Right ventricle myocardium inferior (tissue), 1 donor: Measurements from ENCODE around the gene ATG14. TPM values are rescaled to one million over a fixed set of nuclear protein-coding genes. Genes with fewer than 3 reads are reported as not detected.

Experiments used
- ATAC-seq: fragments of 200-7000 bp; cut with Tn5 transposase; one replicate; pipeline ENCODE4 v1.9.1; 2020; ENCODE audit warnings: mild to moderate bottlenecking, moderate library complexity
- DNase-seq: peaks from one replicate; pipeline ENCODE4 v3.0.0; 2021; ENCODE audit errors: missing footprints
- intact Hi-C: fragments of 100-400 bp; cut with DNase I; formaldehyde crosslinking; loops from one replicate; pipeline ENCODE4 v1.11.0; 2022
- total RNA-seq: library from RNA; stranded (reverse); fragmentation: NEBNext Ultra II Directional; extraction: Animal tissue kit (Norgen Biotek cat#: 25700); gene quantifications from one replicate; pipeline ENCODE4 v1.2.1, GENCODE V29; 2021
- donor health status: DM: no; HTN: yes; CAD: no; lungs with severe emphysema.

The ATG14 gene
- total RNA-seq, 1 donor from 2014 or later, result 12.8 TPM

DNA sequence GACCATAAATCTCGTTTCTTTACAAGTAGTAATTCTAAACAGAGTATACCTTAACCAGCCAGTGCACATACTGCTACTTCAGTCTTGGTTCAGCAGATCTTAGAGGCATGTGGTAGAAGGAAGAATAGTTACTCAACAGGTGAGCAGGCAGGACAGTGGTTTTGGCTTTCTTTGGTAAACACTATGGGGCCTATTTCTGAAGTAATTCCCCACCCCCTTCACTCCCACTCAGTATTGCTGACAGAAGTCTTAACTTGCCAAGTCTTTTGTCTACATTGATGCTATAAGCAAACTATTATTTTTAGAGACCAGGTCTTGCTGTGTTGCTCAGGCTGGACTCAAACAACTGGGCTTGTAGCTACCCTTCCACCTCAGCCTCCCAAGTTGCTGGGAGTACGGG, 71.9 kb downstream of the ATG14 start:
- DNase-seq, result no peak
- intact Hi-C loops, result no loop called here
- no peak for ATAC-seq

GRCh38 chr14:55336691-55337090, 74.9 kb downstream of the ATG14 start:
- ATAC-seq (no peak), DNase-seq (no peak)
- intact Hi-C loops, result no loop called here

- intact Hi-C loops, result no loop called here
- ATAC-seq, result no peak
- no peak for DNase-seq
Observed at GRCh38 chr14:55336162-55336561, 75.5 kb downstream of the ATG14 start.

DNA sequence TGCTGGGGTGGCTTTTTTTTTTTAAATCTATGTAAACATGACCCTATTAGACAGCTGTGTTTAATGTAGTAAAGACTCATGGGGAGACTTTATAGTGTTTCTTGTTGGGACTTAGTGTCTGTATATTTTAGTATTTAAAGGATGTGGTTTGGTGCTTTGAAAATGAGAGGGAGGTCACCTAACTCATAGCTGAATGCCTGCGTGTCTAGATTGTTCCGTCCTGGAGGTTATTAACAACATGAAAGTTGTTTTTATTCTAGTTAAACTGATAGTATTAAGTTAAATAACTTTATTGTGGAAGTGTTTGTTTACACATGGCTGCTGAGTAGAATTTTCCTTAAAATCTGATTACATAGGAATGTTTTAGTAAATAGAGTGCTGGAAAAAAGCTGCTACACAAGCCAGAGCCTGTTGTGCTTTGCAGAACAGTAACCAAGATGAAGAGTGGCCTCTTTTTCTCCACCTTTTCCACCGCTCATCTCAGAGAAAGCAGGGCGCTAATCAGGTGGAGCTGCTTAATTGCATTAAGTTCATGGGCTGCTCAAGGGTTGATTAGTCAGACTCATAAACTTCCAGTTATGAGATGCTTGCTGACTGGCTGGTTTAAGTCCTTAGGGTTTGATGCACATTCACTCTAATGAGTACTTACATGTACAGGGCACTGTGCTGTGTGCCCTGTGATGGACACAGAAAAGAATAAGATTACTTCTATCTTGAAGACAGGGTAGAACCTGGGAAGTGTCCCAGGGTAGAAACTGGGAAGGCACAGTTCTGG, 77.7 kb downstream of the ATG14 start:
- intact Hi-C loops, result no loop called here
- ATAC-seq, result no peak
- no peak for DNase-seq

- DNase-seq (no peak), ATAC-seq (no peak)
- intact Hi-C loops, result no loop called here
Observed at GRCh38 chr14:55332654-55333570, 78.7 kb downstream of the ATG14 start.

DNA sequence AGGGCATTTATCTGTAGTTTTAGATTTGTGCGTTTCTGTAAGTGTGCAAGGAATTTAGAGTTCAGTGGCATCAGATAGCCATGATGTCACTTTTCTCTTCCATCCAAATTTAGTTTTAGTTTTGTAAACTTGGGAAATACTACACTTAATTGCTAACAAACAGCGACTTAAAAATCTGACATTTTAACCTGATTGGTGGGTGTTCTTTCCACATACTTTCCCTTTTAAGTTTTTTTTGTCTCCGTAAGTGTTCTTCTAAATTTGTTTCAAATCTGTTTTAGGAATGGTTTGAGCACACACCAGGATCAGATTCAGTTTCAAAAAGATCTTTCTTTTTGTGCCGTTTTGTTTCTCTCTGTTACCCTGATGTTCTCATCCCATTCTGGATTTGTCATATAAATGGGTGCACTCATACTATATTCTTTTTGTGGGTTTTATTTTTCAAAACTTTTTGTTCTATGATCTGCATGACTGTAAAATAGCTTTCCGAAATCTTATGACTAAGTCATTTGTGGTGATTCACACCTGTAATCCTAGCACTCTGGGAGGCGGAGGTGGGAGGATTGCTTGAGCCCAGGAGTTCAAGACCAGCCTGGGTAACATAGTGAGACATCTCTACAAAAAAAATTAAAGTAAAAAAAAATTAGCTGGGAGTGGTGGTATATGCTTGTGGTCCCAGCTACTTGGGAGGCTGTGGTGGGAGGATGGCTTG, 81.5 kb downstream of the ATG14 start:
- ATAC-seq (no peak), DNase-seq (no peak)
- intact Hi-C loops, result no loop called here

DNA sequence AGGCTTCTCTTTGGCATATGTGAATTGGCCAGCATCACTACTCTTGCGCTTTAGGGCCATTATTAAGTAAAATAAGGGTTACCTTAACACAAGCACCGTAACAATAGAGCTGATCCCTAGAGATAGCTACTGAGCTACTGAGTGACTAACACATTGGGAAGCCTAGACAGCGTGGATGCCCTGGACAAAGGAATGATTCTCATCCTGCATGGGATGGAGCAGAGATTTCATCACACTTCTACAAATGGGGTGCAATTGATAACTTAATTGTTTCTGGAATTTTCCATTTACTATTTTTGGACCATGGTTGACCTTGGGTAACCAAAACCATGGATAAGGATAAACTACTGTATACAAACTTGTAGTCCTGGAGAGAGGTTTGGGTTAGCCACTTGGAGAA, 83.3 kb downstream of the ATG14 start:
- ATAC-seq, result no peak
- no peak for DNase-seq
- intact Hi-C loops, result no loop called here

DNA sequence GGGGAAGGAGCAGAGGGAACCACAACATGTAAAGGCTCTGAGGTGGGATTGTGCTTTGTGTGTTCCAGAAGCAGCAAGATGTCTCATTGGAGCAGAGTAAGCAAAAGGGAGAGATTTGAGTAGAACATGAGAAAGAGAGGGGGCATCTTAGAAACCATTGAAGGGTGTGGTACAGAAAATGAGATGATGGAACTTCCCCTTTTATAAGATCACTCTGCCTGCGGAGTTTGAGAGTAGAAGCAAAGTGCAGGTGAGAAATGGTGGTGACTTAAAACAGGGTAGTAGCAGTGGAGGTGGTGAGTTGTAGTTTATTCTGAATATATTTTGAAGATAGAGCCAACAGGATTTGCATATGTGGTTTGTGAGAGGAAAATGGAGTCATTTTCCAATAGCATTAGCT, 84.5 kb downstream of the ATG14 start:
- ATAC-seq, result no peak
- intact Hi-C loops, result no loop called here
- no peak for DNase-seq

- ATAC-seq (no peak), DNase-seq (no peak)
- intact Hi-C loops, result no loop called here
Observed at GRCh38 chr14:55324812-55325211, 86.8 kb downstream of the ATG14 start.

DNA sequence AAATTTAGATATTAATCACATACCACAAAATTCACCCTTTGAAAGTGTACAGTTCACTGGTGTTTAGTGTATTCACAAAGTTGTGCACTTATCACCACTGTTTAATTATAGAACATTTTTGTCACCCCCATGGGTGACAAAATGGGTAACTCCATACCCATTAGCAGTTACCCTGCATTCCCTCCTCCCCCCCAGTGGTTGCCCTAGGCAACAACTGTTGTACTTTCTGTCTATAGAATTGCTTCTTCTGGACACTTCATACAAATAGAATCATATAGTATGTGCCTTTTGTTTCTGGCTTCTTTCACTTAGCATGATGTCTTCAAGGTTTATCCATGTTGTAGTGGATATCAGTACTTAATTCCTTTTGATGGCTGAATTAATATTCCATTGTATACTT, 87.7 kb downstream of the ATG14 start:
- ATAC-seq, result no peak

DNA sequence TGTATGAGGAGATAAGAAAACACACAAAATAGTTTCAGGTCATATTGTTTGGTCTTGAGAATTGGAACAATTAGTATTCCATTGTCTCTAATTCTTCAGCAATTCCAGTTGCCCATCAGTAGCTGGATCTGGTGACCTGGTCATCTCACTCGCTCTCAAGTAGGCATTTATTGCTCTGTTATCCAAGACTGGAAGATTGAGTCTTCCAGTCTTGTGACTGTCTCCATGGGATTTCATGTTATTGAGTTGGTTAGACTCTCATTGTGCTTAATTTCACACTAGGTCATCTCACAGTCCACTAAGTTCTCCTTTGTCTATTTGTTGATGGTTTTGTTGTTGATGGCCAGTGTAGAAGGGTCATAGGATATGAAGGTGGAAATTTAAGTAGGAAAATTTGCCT, 92.9 kb downstream of the ATG14 start:
- ATAC-seq (no peak), DNase-seq (no peak)
- intact Hi-C loops, result no loop called here

More for the DNA sequence above, 87.7 kb downstream of the ATG14 start:
- intact Hi-C loops, result no loop called here
- no peak for DNase-seq

GRCh38 chr14:55317542-55318306, 93.9 kb downstream of the ATG14 start:
- intact Hi-C loops, result no loop called here
- DNase-seq, result no peak
- ATAC-seq, result no peak

DNA sequence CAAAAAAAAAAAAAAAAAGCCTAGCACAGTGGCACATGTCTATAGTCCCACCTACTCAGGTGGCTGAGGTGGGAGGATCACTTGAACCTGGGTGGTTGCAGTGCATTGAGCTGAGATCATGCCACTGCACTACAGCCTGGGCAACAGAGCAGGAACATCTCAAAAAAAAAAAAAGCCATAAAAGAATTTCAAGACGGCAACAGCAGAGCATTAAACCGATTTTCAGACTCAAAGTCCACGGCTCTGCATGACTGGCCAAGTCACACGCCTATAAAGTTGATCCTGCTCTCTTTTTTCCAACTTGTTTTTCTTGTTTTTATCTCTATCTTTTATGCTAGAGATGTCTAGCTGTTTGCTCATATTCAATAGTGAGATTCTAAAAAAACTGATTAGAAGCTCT, 95.1 kb downstream of the ATG14 start:
- intact Hi-C loops, result no loop called here
- DNase-seq (no peak), ATAC-seq (no peak)

Other genes starting within 250 kb of the ATG14 start
- gene DLGAP5, start 220.2 kb downstream of the ATG14 start, total RNA-seq, result 0.51 TPM
- gene FBXO34, start 140.4 kb downstream of the ATG14 start, total RNA-seq, result 24.5 TPM
- gene TBPL2, start 28.8 kb upstream of the ATG14 start, total RNA-seq, result not detected
- gene KTN1, start 168.4 kb upstream of the ATG14 start, total RNA-seq, result 288 TPM